CD4-positive, alpha-beta T cell treated with Interleukin-15 for 1 hour (primary cell): Measurements from ENCODE around the gene RPL41.
"Not testable (repeated sequence)": the region's sequence is repeated elsewhere in the genome, so short reads cannot be mapped to it uniquely, and the experiment has no call there.

ENCODE experiments used
- DNase-seq: peaks from one replicate; pipeline ENCODE4 v3.0.0-alpha.2; 2020

Gene RPL41

DNA sequence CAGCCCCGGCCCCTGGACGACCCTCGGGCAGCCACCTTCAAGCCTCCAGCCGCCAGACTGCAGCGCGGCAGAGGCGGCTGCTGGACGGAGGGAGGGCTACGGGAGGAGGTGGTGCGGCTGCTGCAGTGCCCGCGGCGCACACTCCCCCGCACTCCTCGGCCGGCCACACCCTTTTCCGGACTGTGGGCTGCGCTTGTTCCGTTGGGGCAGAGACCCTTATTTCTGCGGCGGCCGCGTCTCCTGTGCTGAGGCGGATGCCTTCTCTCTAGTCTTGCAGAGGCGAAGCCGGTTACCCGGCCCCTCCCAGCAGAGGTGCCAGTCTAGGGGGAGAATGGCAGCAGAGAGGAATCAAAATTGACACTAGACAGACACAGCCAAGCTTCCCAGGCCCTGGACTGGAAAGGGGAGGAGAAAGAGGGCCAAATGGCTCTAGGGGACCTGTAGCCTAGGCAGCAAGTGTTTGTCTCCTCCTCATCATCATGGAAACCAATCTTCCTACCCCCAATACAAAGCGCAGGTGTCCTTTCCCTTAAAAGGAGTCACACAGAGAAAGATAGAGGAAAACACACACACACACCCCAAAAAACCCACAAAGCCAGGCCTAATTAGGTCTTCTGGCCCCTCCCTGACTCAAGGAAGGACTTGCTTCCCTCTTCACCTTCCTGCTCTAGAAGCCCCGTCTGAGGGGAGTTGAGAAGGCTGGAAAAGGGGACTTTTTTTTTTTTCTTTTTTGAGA lies 12.9 kb downstream of the RPL41 start:
- DNase-seq: peak; percentile 80

DNA sequence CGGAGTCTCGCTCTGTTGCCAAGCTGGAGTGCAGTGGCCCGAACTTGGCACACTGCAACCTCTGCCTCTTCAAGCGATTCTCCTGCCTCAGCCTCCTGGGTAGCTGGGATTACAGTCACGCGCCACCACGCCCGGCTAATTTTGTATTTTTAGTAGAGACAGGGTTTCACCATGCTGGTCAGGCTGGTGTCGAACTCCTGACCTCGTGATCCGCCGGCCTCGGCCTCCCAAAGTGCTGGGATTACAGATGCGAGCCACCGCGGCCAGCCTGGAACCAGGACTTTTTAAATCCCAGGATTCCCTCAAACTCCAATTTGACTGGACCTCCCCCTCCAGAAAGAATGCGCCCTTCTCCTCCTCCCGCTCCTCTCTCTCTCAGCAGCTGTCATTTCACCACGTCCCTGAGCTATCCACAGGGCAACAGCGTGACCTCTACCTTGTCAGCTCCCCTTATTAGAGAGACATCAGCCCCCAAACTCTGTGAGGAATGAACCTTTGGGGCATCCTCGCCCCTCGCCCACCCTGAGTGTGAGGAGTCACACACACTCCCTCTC lies 13.6 kb downstream of the RPL41 start:
- DNase-seq: no peak

DNA sequence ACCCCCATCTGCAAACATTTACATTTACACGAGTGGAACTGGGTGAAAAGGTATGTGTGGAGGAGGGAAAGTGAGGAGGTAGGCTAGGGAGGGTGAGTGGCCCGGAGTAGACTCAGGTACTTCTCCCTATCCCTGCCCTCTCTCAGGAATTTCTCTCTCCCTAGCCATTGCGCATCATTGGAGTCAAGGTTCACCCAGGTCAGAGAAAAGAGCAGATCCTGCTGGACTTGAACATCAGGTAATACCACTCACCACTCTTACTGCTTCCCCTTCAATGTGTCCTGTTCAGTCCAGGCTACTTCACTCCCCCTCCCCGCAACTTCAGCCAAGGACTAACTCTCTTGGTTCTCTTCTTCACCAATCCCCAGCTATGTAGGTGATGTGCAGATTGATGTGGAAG lies 14.4 kb downstream of the RPL41 start:
- no peak for DNase-seq

GRCh38 chr12:56134897-56135296 lies 18.5 kb downstream of the RPL41 start:
- DNase-seq: no peak

GRCh38 chr12:56137853-56138571 lies 21.6 kb downstream of the RPL41 start:
- DNase-seq: no peak

GRCh38 chr12:56141946-56142784 lies 25.7 kb downstream of the RPL41 start:
- DNase-seq: no peak

DNA sequence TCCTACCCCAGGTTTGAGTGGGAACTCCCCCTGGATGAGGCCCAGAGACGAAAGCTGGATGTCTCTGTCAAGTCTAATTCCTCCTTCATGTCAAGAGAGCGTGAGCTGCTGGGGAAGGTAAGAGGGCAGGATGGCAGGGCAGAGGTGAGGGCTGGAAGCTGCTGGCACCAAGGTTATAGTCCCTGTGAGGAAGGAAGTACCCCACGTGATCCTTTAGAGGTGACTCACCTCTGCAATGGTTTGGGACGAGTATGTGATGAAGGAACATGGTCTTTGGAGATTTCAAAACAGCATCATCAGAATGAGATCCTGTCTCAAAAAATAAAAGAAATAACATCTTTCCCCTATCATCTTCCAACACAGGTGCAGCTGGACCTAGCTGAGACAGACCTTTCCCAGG lies 26.8 kb downstream of the RPL41 start:
- DNase-seq: no peak

GRCh38 chr12:56143870-56144269 lies 27.4 kb downstream of the RPL41 start:
- no peak for DNase-seq

GRCh38 chr12:56145217-56145616 lies 28.8 kb downstream of the RPL41 start:
- no peak for DNase-seq

GRCh38 chr12:56146492-56147460 lies 30.3 kb downstream of the RPL41 start:
- no peak for DNase-seq

GRCh38 chr12:56150563-56150962 lies 34.1 kb downstream of the RPL41 start:
- no peak for DNase-seq

- peak; percentile 57 for DNase-seq
Measured at GRCh38 chr12:56151672-56152131, 35.3 kb downstream of the RPL41 start.

DNA sequence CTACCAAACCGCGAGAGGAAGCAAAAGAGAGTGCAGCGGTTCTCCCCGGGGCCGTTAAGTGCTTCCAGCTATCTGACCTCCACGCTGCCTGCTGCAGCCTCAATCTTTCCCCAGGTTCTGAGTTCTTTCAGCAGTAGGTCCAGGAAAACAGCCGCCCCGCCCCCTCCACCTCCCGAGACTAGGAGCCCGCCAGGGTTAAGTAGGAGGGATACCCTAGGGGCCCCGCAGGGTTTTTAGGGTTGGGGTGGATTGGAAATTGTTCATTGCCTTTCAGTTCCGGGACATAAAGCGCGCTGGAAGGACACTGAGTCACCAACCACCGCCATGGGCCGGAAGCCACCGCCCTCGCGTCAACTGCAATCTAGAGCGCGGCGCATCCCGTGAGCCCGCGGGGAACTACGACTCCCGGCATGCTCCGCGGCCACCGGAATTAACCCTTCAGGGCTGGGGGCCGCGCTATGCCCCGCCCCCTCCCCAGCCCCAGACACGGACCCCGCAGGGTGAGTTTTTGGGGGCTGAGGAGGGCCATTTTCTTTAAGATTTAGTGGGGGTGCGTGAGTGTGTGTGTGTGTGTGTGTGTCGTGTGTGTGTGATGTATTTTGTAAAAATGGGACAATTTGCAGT lies 35.8 kb downstream of the RPL41 start, which contains the start of gene MYL6B:
Gene MYL6B, plus strand, starts transcription at position 456 of the 624 bp plus-strand sequence. CDS start 1,332 bp downstream, outside the sequence.
- peak; percentile 89 for DNase-seq

GRCh38 chr12:56152756-56153677 lies 36.6 kb downstream of the RPL41 start:
- no peak for DNase-seq

- no peak for DNase-seq
Measured at GRCh38 chr12:56153678-56154065, 37.2 kb downstream of the RPL41 start.

DNA sequence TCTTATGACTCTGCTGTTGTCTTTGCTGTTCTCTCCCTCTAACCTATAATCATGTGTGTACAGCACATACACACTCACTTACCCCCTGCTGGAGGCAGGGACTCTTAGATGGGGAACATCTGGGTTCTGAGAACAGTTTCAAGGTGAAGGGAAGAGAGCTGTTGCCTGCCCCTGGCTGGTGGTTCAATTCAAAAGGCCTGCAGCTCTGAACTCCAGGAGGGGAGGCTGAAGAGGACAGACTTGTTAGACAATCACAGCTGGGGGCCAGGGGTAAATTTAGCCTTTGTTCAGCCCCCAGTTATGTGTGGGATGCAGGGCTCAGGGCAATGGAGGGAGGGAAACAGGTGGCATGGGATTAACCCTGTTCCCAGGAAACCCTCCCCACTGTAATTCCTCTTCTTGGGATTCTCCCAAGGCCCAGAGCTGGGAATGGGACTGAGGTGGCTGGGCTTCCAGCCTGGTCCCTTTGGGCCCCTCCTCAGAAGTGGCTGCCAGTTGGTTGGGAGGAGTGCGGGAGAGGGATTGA lies 37.9 kb downstream of the RPL41 start:
- no peak for DNase-seq

DNA sequence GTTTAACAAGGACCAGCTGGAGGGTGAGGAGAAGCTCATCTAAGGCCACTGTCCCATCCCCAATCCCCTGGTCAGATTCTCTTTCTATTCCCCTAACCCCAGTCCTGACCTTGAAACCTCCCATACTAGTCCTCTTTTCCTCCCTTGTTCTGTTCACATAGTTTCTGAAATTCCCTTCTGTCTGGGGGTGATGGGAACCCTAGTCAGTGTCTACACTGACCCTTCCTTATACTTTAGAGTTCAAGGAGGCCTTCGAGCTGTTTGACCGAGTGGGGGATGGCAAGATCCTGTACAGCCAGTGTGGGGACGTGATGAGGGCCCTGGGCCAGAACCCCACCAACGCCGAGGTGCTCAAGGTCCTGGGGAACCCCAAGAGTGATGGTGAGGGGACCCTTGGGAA lies 38.4 kb downstream of the RPL41 start:
- DNase-seq: no peak

DNA sequence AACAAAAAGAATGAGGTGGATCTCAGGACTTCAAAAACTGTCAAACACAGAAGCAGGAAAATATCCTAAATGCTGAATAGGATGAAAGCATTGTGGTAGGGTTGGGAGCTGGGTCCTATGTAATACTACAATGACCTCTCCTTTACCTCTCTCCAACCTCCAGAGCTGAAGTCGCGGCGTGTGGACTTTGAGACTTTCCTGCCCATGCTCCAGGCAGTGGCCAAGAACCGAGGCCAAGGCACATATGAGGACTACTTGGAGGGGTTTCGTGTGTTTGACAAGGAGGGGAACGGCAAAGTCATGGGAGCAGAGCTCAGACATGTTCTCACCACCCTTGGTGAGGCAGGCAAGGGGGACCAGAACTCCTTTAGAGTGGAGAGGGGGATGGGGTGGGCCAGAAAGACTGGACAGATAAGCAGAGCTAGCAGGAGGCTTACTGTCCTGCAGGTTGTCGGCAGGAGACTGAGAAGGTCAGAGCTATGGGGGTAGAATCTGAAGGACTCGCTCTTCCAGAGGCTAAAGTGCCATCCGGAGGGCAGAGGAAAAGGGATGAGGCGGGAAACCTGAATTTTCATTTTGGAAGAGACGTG lies 38.9 kb downstream of the RPL41 start:
- DNase-seq: no peak

DNA sequence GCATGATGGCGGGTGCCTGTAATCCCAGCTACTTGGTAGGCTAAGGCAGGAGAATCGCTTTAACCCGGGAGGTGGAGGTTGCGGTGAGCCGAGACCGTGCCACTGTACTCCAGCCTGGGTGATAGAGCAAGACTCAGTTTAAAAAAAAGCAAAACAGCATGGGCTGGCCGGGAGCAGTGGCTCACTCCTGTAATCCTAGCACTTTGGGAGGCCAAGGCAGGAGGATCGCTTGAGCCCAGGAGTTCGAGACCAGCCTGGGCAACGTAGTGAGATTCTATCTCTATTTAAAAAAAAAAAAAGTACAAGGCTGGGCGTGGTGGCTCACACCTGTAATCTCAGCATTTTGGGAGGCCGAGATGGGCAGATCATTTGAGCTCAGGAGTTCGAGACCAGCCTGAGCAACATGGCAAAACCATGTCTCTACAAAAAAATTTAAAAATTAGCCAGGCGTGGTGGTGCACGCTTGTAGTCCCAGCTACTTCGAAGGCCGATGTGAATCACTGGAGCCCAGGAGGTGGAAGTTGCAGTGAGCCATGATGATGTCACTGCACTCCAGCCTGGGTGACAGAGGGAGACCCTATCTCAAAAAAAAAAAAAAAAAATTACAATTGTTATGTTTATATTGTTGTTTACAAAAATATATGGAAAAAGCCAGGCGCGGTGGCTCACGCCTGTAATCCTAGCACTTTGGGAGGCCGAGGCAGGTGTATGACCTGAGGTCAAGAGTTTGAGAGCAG lies 40.2 kb downstream of the RPL41 start:
- DNase-seq: not testable (repeated sequence)
